GM12891 (cell line): ENCODE measurements around the gene RBM41.
"Not testable (repeated sequence)": the region's sequence is repeated elsewhere in the genome, so short reads cannot be mapped to it uniquely, and the experiment has no call there.

Experiments used
- PAX5 ChIP-seq: IDR thresholded peaks from 2 replicates; pipeline ENCODE4 v1.6.1; 2011; ENCODE audit warnings: low read length, moderate library complexity, mild to moderate bottlenecking; ENCODE audit not compliant: insufficient read depth, severe bottlenecking
- POLR2AphosphoS5 ChIP-seq: IDR thresholded peaks from 2 replicates; pipeline ENCODE4 v1.6.1; 2011; ENCODE audit warnings: low read depth, low read length, control low read depth
- TAF1 ChIP-seq: IDR thresholded peaks from 2 replicates; pipeline ENCODE4 v1.6.1; 2011; ENCODE audit warnings: low read depth, low read length, control low read depth

DNA sequence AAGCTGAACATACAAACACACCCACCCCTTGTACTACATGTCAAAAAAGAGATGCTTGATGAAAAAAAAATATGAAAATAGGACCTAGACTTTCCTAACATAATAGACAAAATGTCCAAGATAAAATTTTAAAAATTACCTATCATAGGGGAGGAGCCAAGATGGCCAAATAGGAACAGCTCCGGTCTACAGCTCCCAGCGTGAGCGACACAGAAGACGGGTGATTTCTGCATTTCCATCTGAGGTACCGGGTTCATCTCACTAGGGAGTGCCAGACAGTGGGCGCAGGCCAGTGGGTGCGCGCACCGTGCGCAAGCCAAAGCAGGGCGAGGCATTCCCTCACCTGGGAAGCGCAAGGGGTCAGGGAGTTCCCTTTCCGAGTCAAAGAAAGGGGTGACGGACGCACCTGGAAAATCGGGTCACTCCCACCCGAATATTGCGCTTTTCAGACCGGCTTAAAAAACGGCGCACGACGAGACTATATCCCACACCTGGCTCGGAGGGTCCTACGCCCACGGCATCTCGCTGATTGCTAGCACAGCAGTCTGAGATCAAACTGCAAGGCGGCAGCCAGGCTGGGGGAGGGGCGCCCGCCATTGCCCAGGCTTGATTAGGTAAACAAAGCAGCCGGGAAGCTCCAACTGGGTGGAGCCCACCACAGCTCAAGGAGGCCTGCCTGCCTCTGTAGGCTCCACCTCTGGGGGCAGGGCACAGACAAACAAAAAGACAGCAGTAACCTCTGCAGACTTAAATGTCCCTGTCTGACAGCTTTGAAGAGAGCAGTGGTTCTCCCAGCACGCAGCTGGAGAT lies 37.2 kb upstream of the RBM41 start:
- TF ChIP-seq PAX5, POLR2AphosphoS5, TAF1: not testable (repeated sequence)
